Suprapubic skin (tissue), 3 donors: Measurements from ENCODE around the gene IL37.

ENCODE experiments used
- POLR2A ChIP-seq, 2 donors: fragments of 450-650 bp; IDR thresholded peaks; one replicate each; pipeline ENCODE4 v1.6.1; 2017; ENCODE audit warnings: antibody characterized with exemption in 2 of 2, mild to moderate bottlenecking in 2 of 2, moderate library complexity in 2 of 2
- TF ChIP-seq, protein P1 (sequence below), 2 donors: fragments of 200-600 bp in 1 of 2; fragments of 450-650 bp in 1 of 2; sonication (generic) in 1 of 2; IDR thresholded peaks; one replicate each; pipeline ENCODE4 v1.5.1; 2016 to 2019; ENCODE audit warnings: antibody characterized with exemption in 2 of 2, mild to moderate bottlenecking in 1 of 2, moderate library complexity in 1 of 2

DNA sequence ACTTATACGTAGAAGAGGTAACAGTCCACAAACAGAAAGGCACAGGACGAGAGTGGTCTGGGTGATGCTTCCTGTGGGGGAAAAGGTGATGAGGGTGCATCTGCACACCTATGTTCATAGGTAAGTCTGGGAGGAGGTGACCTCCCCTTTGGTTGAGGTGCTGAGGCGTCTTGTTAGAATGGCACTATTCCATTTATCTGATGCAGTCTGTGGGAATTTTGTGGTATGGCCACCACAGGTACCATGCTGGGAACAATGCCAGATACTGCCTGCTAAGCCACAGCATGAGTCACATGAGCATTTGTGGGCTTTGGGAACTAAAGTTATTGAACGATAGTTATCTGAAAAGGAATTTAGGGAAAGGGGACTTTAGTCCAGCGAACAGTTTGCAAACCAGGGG, 27.9 kb downstream of the IL37 start:
- TF ChIP-seq, protein P1, sequence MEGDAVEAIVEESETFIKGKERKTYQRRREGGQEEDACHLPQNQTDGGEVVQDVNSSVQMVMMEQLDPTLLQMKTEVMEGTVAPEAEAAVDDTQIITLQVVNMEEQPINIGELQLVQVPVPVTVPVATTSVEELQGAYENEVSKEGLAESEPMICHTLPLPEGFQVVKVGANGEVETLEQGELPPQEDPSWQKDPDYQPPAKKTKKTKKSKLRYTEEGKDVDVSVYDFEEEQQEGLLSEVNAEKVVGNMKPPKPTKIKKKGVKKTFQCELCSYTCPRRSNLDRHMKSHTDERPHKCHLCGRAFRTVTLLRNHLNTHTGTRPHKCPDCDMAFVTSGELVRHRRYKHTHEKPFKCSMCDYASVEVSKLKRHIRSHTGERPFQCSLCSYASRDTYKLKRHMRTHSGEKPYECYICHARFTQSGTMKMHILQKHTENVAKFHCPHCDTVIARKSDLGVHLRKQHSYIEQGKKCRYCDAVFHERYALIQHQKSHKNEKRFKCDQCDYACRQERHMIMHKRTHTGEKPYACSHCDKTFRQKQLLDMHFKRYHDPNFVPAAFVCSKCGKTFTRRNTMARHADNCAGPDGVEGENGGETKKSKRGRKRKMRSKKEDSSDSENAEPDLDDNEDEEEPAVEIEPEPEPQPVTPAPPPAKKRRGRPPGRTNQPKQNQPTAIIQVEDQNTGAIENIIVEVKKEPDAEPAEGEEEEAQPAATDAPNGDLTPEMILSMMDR (IDR thresholded peaks at IDR 0.05): no peak
- TF ChIP-seq POLR2A (IDR thresholded peaks at IDR 0.05): no peak
